Uterus (tissue), 2 donors: ENCODE results near the gene NET1.

Source experiments
- CTCF ChIP-seq, 4 experiments: fragments of 200-600 bp in 2 of 4; fragments of 450-650 bp in 2 of 4; sonication (generic) in 2 of 4; IDR thresholded peaks; one replicate each; pipeline ENCODE4 v1.5.1; 2016 to 2019; ENCODE audit warnings: antibody characterized with exemption in 4 of 4, mild to moderate bottlenecking in 2 of 4, moderate library complexity in 1 of 4
- POLR2A ChIP-seq, 2 donors: fragments of 450-650 bp; IDR thresholded peaks; one replicate each; pipeline ENCODE4 v1.6.1; 2016; ENCODE audit warnings: antibody characterized with exemption in 2 of 2, mild to moderate bottlenecking in 1 of 2, moderate library complexity in 1 of 2

- TF ChIP-seq CTCF (IDR thresholded peaks at IDR 0.05) (no peak), POLR2A (IDR thresholded peaks at IDR 0.05) (no peak)
Measured at GRCh38 chr10:5477948-5478693, 65.8 kb downstream of the NET1 start.
